GM18858 (cell line): ENCODE measurements around the gene UQCRFS1.
"Not testable (repeated sequence)": the region's sequence is repeated elsewhere in the genome, so short reads cannot be mapped to it uniquely, and the experiment has no call there.

Source experiments
- ATAC-seq: cut with Tn5 transposase; IDR thresholded peaks from one replicate; pipeline ENCODE4 v1.9.1; 2021; ENCODE audit not compliant: unreplicated experiment

UQCRFS1 gene

GRCh38 chr19:29212648-29213573 is at the start of gene UQCRFS1:
Gene UQCRFS1 (minus strand): TSS chr19:29213151. CDS start chr19:29213118, 33 bp downstream.
- ATAC-seq: peak; percentile 93

- no peak for ATAC-seq
Measured at GRCh38 chr19:29262085-29262484, 49.1 kb upstream of the UQCRFS1 start.

- ATAC-seq: no peak
Measured at GRCh38 chr19:29260477-29261317, 47.7 kb upstream of the UQCRFS1 start.

- no peak for ATAC-seq
Measured at GRCh38 chr19:29259867-29260281, 46.9 kb upstream of the UQCRFS1 start.

GRCh38 chr19:29259153-29259552 is 46.2 kb upstream of the UQCRFS1 start:
- ATAC-seq: no peak

GRCh38 chr19:29256516-29256915 is 43.6 kb upstream of the UQCRFS1 start:
- no peak for ATAC-seq

GRCh38 chr19:29255912-29256311 is 43.0 kb upstream of the UQCRFS1 start:
- ATAC-seq: no peak

GRCh38 chr19:29255006-29255405 is 42.1 kb upstream of the UQCRFS1 start:
- ATAC-seq: no peak

GRCh38 chr19:29249798-29250197 is 36.8 kb upstream of the UQCRFS1 start:
- not testable (repeated sequence) for ATAC-seq

- ATAC-seq: no peak
Measured at GRCh38 chr19:29248332-29248844, 35.4 kb upstream of the UQCRFS1 start.

GRCh38 chr19:29247872-29248271 is 34.9 kb upstream of the UQCRFS1 start:
- ATAC-seq: no peak

- no peak for ATAC-seq
Measured at GRCh38 chr19:29247471-29247870, 34.5 kb upstream of the UQCRFS1 start.

- no peak for ATAC-seq
Measured at GRCh38 chr19:29247051-29247450, 34.1 kb upstream of the UQCRFS1 start.

GRCh38 chr19:29245215-29245614 is 32.3 kb upstream of the UQCRFS1 start:
- ATAC-seq: no peak

GRCh38 chr19:29241324-29241723 is 28.4 kb upstream of the UQCRFS1 start:
- no peak for ATAC-seq

GRCh38 chr19:29239213-29239776 is 26.3 kb upstream of the UQCRFS1 start:
- no peak for ATAC-seq

GRCh38 chr19:29233591-29233990 is 20.6 kb upstream of the UQCRFS1 start:
- no peak for ATAC-seq

- ATAC-seq: no peak
Measured at GRCh38 chr19:29232315-29232852, 19.4 kb upstream of the UQCRFS1 start.

- ATAC-seq: not testable (repeated sequence)
Measured at GRCh38 chr19:29231306-29231705, 18.4 kb upstream of the UQCRFS1 start.

- ATAC-seq: no peak
Measured at GRCh38 chr19:29217616-29218015, 4.7 kb upstream of the UQCRFS1 start.

GRCh38 chr19:29216021-29216420 is 3.1 kb upstream of the UQCRFS1 start:
- ATAC-seq: no peak
